ENCODE measurements around the gene OBP2A. TPM values are rescaled to one million over a fixed set of nuclear protein-coding genes. Genes with fewer than 3 reads are reported as not detected.

The OBP2A gene
- total and polyA plus RNA-seq, 4 donors: 0.07 TPM; not detected in 3

DNA sequence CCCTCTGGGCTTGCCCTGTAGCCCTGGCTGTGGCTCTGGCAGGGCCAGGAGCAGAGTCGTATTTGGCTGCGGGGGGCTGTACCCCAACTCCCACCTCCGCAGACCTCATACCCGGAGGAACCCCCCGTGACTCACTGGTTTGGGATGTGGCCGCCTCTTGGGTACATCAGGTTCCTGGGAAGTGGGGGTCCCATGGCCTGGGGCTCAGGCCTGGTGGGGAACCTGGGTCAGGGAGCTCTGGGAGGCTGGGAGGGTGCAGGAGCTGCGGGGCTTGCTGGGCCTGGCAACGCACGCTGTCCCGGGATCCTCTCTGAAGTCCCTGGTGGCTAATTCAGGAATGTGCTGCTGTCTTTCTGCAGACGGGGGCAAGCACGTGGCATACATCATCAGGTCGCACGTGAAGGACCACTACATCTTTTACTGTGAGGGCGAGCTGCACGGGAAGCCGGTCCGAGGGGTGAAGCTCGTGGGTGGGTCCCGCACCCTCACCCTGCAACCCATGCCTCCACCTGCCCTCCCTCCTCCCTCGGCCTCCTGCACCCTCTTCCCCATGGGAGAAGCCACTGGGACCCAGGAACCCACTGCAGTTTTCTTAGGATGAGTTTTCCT lies 22.3 kb upstream of the OBP2A start:
- Histone ChIP-seq H3K27ac (ENCODE audit: low read depth in 1 of 2, low read length in 1 of 2) (no peak overlapping the region), H3K27me3 (ENCODE audit: control insufficient read depth in 3 of 3, insufficient read depth in 3 of 3, low read length in 2 of 3) (peaks cover 0 to 4% (median 0%) of the 10 kb centered on the region in 3 donors), H3K36me3 (ENCODE audit: control insufficient read depth in 4 of 4, insufficient read depth in 4 of 4, low read length in 4 of 4) (no peaks in the 10 kb centered on the region), H3K9ac (ENCODE audit: insufficient read depth in 1 of 2, low read length in 2 of 2) (no peak overlapping the region), H3K4me1 (ENCODE audit: control insufficient read depth in 5 of 5, insufficient read depth in 5 of 5, low read length in 5 of 5) (no peaks in the 10 kb centered on the region), H3K4me3 (no peak overlapping the region), H3K9me3 (ENCODE audit: control insufficient read depth in 4 of 4, insufficient read depth in 3 of 4, low read length in 3 of 4) (peaks cover 0 to 2% (median 0%) of the 10 kb centered on the region in 4 donors)
- ATAC-seq (ENCODE audit: insufficient read depth, low FRiP score) (no peak), DNase-seq (no peak)
- TF ChIP-seq, protein P1, sequence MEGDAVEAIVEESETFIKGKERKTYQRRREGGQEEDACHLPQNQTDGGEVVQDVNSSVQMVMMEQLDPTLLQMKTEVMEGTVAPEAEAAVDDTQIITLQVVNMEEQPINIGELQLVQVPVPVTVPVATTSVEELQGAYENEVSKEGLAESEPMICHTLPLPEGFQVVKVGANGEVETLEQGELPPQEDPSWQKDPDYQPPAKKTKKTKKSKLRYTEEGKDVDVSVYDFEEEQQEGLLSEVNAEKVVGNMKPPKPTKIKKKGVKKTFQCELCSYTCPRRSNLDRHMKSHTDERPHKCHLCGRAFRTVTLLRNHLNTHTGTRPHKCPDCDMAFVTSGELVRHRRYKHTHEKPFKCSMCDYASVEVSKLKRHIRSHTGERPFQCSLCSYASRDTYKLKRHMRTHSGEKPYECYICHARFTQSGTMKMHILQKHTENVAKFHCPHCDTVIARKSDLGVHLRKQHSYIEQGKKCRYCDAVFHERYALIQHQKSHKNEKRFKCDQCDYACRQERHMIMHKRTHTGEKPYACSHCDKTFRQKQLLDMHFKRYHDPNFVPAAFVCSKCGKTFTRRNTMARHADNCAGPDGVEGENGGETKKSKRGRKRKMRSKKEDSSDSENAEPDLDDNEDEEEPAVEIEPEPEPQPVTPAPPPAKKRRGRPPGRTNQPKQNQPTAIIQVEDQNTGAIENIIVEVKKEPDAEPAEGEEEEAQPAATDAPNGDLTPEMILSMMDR (IDR thresholded peaks at IDR 0.05; ENCODE audit: control extremely low read depth, extremely low read depth): no peak
- WGBS, 2 donors: 72 to 86% methylated on average over 21 of the region's 21 CpGs

DNA sequence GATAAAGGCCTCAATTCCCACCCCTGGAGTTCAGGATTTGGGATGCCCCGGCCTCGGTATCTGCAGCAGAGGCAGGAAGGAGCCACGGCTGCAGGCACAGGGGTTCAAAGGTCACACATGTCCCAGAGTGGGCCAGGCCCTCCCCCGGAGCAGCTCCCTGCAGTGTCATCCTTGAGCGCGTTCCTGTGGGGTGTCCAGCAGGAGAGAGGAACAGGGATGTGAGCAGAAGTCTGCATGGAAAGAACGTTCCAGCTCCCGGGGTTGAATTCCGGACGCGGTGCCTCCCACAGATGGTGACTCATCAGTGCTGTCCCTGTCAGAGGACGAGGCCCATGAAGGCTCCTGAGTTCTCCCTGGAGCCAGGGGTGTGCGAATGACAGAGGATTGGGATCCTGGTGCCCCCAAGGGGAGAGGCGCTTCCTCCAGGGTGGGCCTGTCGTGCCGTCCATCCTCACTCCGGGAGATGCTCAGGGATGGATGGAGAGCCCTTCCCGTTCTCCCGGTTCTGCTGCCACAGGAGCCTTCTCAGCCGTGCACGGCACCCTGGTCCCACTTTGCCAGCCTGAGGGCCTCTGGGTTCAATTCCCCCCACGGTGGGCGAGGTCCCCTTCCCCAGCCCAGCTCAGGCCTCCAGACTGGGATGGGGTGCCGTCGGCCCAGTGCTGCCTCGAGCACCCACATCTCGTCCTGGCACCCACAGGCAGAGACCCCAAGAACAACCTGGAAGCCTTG lies 21.6 kb upstream of the OBP2A start:
- TF ChIP-seq, protein P1 (IDR thresholded peaks at IDR 0.05; ENCODE audit: control extremely low read depth, extremely low read depth): no peak
- Histone ChIP-seq H3K27me3 (ENCODE audit: control insufficient read depth in 3 of 3, insufficient read depth in 3 of 3, low read length in 2 of 3) (peaks cover 0 to 4% (median 0%) of the 10 kb centered on the region in 3 donors), H3K4me3 (no peak overlapping the region), H3K27ac (ENCODE audit: low read depth in 1 of 2, low read length in 1 of 2) (no peak overlapping the region), H3K9ac (ENCODE audit: insufficient read depth in 1 of 2, low read length in 2 of 2) (no peak overlapping the region), H3K9me3 (ENCODE audit: control insufficient read depth in 4 of 4, insufficient read depth in 3 of 4, low read length in 3 of 4) (peaks cover 0 to 2% (median 0%) of the 10 kb centered on the region in 4 donors), H3K36me3 (ENCODE audit: control insufficient read depth in 4 of 4, insufficient read depth in 4 of 4, low read length in 4 of 4) (no peaks in the 10 kb centered on the region), H3K4me1 (ENCODE audit: control insufficient read depth in 5 of 5, insufficient read depth in 5 of 5, low read length in 5 of 5) (no peaks in the 10 kb centered on the region)
- DNase-seq: no peak
- 66 to 85% methylated on average over 26 to 27 of the region's 27 CpGs for WGBS, 2 donors
- ATAC-seq (ENCODE audit: insufficient read depth, low FRiP score): no peak

DNA sequence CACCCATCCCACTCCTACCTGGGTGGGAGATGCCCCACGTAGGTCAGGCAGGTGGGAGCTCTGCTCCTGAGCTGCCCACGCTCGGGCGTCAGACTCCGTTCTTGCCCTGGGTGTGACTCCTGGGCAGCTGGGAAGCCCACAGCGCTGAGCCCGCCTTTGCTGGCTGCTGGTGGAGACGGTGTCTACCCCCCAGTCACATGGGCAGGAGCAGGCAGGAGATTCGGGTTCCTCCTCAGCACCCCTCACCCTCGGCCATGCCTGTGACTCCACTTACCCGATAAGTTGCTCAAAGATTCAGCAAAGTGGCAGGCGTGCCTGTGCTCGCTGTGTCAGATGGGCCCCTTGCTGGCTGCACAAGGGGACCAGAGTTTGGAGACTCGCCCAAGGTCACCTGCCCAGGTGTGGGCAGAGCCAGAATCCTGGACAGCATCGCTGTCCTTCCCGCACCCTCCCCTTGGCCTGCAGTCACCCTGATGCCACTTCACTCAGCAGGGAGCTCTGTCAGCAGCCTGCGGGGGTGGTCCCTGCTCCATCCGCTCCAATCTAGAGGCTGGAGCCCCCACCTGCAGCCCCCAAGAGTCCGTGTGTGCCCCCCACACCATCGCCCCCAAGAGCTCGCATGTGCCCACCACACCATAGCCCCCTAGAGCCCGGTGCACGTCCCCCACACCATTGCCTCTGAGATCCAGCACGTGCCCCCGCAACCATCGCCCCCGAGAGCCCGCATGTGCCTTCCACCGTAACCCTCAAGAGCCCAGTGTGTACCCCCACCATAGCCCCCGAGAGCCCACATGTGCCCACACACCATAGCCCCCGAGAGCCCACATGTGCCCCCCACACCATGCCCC lies 20.5 kb upstream of the OBP2A start:
- no peaks in the 10 kb centered on the region for H3K36me3 ChIP-seq (ENCODE audit: control insufficient read depth in 4 of 4, insufficient read depth in 4 of 4, low read length in 4 of 4)
- H3K9ac ChIP-seq (ENCODE audit: insufficient read depth in 1 of 2, low read length in 2 of 2): no peak overlapping the region
- H3K27me3 ChIP-seq (ENCODE audit: control insufficient read depth in 3 of 3, insufficient read depth in 3 of 3, low read length in 2 of 3): no peaks in the 10 kb centered on the region
- no peak overlapping the region for H3K4me3 ChIP-seq
- no peaks in the 10 kb centered on the region for H3K9me3 ChIP-seq (ENCODE audit: control insufficient read depth in 4 of 4, insufficient read depth in 3 of 4, low read length in 3 of 4)
- no peak for DNase-seq
- H3K27ac ChIP-seq (ENCODE audit: low read depth in 1 of 2, low read length in 1 of 2): no peak overlapping the region
- TF ChIP-seq, protein P1 (IDR thresholded peaks at IDR 0.05; ENCODE audit: control extremely low read depth, extremely low read depth): no peak
- WGBS, 2 donors: 83 to 91% methylated on average over 31 of the region's 31 CpGs
- H3K4me1 ChIP-seq (ENCODE audit: control insufficient read depth in 5 of 5, insufficient read depth in 5 of 5, low read length in 5 of 5): no peaks in the 10 kb centered on the region
- ATAC-seq (ENCODE audit: insufficient read depth, low FRiP score): no peak
